Femur (tissue), 1 donor: ENCODE data around the gene LRRC74B.
"Not testable (repeated sequence)": the region's sequence is repeated elsewhere in the genome, so short reads cannot be mapped to it uniquely, and the experiment has no call there.

Source experiments
- DNase-seq: peaks from one replicate; pipeline ENCODE4 v3.0.0-alpha.2; 2017

LRRC74B gene

GRCh38 chr22:21054714-21055563 lies 9.2 kb downstream of the LRRC74B start:
- no peak for DNase-seq

DNA sequence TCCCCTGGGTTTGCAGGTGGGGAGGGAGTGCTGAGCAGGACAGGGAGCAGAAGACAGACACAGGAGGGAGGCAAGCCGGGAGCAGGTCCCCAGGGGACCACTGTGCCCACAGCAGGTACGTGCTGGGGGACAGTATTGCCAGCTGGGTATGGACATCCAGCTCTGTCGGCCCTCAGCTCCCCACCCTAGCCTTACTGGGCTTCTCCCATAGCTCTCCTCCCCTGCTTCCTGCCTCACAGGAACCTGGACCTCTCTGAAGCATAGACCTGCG lies 9.8 kb downstream of the LRRC74B start:
- no peak for DNase-seq

DNA sequence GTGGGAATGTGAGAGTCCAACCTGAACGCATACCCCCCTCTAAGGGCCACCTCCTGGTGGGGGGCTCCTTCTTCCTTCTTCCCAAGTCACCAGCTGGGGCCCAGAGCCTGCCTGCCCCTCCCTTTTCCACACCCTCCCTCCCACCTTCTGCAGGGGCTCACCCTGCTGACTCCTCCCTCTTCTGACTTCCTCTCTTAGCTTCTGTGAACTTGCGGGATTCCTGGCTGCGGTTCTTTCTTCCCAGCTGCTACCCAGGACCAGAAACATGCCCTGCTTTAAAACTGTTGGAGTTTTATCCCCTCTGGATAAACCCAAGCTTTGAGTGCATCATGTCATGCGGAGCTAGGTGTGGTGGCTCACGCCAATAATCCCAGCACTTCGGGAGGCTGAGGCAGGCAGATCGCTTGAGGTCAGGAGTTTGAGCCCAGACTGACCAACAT lies 10.2 kb downstream of the LRRC74B start:
- DNase-seq, result no peak

GRCh38 chr22:21060363-21060762 lies 14.6 kb downstream of the LRRC74B start:
- DNase-seq, result not testable (repeated sequence)

- DNase-seq, result not testable (repeated sequence)
Observed at GRCh38 chr22:21061660-21062321, 16.0 kb downstream of the LRRC74B start.

GRCh38 chr22:21064425-21064824 lies 18.7 kb downstream of the LRRC74B start:
- not testable (repeated sequence) for DNase-seq

GRCh38 chr22:21064917-21065864 lies 19.4 kb downstream of the LRRC74B start:
- no peak for DNase-seq

- DNase-seq, result no peak
Observed at GRCh38 chr22:21067075-21067900, 21.5 kb downstream of the LRRC74B start.

DNA sequence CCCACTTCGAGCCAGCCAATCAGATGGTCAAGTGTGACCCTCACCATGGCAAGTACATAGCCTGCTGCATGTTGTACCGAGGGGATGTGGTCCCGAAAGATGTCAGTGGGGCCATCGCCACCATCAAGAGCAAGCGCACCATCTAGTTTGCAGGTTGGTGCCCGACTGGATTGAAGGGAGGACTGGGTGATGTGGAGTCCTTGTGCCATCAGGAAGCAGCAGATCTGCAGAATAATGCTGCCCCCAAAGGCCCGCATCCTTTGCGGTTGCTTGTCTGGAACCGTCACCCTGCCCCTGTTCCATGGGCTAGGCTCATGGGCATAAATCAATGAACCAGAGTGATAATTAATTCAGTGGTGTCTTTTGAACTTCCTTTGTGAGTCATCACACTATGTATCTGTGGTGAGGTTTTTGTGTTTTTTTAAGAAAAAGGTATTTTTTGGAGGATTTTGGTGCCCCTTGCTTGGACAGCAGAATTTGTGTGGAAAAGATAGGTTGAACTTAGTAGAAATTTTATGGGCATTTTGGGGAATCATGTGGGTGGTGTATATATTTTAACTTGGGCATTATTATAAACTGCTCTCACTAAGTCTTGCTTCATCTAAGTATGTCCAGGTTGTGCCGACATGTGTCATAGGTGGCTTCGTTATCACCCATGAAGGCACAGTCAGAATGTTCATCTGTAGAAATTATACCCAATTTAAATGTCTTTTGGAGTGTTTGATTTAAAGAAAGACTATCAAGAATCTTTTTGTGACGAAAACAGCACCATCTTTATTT lies 22.3 kb downstream of the LRRC74B start:
- no peak for DNase-seq

DNA sequence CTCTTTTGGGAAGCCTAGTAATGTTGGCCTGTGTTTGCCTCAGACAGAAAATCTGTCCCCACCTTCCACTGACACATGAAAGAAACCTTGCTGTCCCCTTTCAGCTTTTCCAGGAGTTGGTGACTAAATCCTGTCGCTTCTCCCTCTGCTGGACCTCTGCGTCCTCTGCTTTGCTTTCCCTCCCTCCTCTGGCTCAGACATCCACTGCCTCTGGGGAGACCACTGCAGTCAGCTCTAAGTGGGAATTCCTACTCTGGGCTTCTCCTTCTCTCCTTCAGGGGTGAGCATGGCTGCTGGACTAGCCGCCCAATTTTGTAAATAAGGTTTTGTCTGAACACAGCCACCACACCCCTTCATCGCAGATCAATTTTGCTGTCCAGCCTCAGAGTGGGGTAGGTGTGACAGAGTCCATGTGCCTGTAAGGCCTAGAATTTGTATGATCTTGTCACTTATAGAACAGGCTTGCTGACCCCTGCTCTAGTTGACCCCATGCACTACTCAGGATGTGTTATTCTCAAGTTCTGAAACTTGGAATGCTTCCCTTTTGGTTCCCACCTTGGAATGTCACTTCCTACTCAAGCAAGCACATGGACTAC lies 23.0 kb downstream of the LRRC74B start:
- DNase-seq, result no peak

DNA sequence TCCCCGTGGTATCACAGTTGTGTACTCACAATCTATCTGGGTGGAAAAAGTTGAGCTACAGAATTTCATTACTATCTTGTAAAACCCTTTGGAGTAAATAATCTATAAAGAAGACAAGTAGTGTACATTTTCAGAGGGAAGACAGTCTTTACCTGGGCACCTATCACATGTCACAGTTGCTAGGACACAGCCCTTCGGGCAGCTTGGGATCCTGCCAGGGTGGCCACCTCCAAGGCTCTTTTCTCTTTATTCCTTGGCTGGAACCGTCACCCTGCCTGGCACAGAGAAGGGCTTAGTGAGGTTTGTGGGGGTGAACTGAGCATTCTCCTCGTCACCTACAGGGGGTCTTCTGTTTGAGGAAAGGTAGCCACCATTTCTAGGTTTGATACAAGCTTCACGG lies 23.6 kb downstream of the LRRC74B start:
- no peak for DNase-seq

GRCh38 chr22:21070690-21071615 lies 25.2 kb downstream of the LRRC74B start:
- DNase-seq, result no peak

GRCh38 chr22:21071796-21072195 lies 26.1 kb downstream of the LRRC74B start:
- DNase-seq, result not testable (repeated sequence)

DNA sequence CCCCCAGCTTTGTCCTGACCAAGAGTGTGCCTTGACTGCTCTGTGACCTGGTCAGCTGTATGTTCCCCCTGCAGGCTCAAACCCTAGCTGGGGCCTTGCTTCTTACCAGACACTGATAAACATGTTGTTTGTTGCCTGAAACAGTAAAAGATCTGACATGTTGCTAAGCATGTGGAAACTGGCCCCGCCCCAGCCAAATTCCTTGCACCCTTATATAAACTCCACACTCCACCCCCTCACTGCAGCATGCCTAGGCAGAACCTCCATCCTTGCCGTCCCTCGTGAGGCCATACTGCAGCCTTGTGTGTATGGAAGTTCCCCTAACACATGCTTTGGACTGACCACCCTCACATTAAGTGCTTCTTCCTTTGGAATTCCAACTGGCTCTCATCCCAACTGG lies 27.3 kb downstream of the LRRC74B start:
- DNase-seq, result no peak

DNA sequence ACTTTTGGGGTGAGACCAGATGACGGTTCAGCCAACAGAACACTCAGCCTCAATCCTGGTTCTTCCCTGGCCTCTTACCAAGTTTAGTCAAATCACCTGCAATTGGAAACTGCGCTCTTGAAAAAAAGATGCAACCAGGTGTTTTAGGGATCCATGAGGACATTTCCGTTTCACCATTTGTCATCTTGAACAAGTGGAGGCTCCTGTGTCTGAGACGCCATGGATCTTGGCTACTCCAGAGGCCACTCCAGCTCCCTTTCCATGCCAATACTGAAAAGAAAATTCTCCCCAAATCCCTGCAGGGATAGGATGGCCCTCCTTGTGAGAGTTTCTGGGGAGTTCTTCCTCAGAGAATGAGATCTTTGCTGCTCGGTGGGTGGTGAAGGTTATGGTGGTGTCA lies 27.7 kb downstream of the LRRC74B start:
- no peak for DNase-seq

DNA sequence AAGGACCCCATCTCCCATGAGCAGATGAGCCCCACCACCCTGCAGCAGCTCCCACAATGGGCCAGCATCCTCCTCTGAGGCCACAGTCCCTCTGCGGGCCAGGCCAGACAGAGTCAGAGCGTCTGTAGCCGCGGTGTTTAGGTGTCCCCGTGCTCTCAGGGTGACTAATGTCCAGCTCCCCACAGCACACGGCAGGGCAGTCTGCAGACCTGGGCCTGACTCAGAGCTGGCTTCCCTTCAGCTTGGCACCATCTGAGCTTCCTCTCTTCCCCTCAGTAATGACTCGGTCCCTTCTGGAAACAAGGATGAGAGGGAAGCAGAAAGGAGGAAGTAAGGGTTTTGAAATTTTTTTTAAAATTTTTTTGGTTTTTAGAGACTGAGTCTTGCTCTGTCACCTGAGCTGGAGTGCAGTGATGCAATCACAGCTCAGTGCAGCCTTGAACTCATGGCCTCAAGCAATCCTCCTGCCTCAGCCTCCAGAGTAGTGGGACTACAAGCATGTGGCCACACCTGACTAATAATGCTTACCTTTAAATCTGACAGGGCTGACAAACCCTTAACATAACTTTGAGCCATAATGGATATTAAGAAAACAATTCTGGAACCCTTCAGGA lies 28.5 kb downstream of the LRRC74B start:
- no peak for DNase-seq

DNA sequence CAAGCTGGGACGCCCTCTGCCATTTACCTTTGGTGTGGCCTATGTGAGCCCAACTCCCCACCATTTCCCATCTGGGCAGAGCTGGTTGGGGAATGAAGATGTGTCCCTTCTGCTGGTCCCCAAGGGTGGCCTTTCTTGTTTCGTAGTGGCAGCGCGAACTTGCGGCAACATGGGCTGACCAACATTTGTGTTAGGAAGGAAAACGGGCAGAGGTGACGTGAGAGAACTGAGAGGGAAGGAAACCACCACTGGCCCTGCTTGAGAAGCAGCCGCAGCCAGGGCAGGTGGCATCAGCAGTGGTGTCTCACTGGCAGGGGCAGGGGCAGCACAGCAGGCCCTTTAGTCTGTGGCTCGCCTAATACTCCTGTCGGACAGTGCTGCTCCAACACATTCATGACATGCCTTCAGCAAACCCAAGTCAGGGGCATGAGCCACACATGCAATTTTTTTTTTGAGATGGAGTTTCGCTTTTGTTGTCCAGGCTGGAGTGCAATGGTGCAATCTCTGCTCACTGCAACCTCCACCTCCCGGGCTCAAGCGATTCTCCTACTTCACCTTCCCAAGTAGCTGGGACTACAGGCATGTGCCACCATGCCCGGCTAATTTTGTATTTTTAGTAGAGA lies 29.9 kb downstream of the LRRC74B start:
- no peak for DNase-seq

GRCh38 chr22:21076912-21077625 lies 31.3 kb downstream of the LRRC74B start:
- no peak for DNase-seq
